UCSD-AML1 (cell line): ENCODE data around the gene ERVK3-1.
"Not testable (repeated sequence)": the region's sequence is repeated elsewhere in the genome, so short reads cannot be mapped to it uniquely, and the experiment has no call there.

Experiments
- DNase-seq: peaks from one replicate; lab custom pipeline; 2025; ENCODE audit not compliant: unreplicated experiment; lab: John Stamatoyannopoulos, UW

The ERVK3-1 gene

GRCh38 chr19:58338825-58339558, 33.8 kb downstream of the ERVK3-1 start:
- DNase-seq, result no peak

GRCh38 chr19:58345558-58345957, 40.4 kb downstream of the ERVK3-1 start:
- DNase-seq, result no peak

GRCh38 chr19:58346961-58347929, 42.1 kb downstream of the ERVK3-1 start:
- peak; percentile 90 for DNase-seq

GRCh38 chr19:58348080-58348479, 42.9 kb downstream of the ERVK3-1 start:
- DNase-seq, result not testable (repeated sequence)

GRCh38 chr19:58349590-58349989, 44.4 kb downstream of the ERVK3-1 start:
- no peak for DNase-seq

- DNase-seq, result no peak
These were observed 45.1 kb downstream of the ERVK3-1 start for GRCh38 chr19:58350001-58350861.

GRCh38 chr19:58350871-58351557, 45.8 kb downstream of the ERVK3-1 start:
- no peak for DNase-seq

- DNase-seq, result no peak
These were observed 46.3 kb downstream of the ERVK3-1 start for GRCh38 chr19:58351558-58351878.

- no peak for DNase-seq
These were observed 47.0 kb downstream of the ERVK3-1 start for GRCh38 chr19:58351990-58352755.

GRCh38 chr19:58352760-58353671, 47.8 kb downstream of the ERVK3-1 start, which contains the start of gene A1BG:
A1BG (minus strand) TSS chr19:58353492; CDS start chr19:58353437, 55 bp downstream.
- DNase-seq, result no peak

GRCh38 chr19:58353717-58354477, 48.7 kb downstream of the ERVK3-1 start:
- no peak for DNase-seq

GRCh38 chr19:58354478-58355030, 49.4 kb downstream of the ERVK3-1 start:
- DNase-seq, result no peak

- DNase-seq, result no peak
These were observed 50.1 kb downstream of the ERVK3-1 start for GRCh38 chr19:58355215-58355796.

- DNase-seq, result no peak
These were observed 51.0 kb downstream of the ERVK3-1 start for GRCh38 chr19:58355908-58356765.

GRCh38 chr19:58356766-58357480, 51.7 kb downstream of the ERVK3-1 start:
- DNase-seq, result no peak
